HFFc6 (cell line): ENCODE data around the gene GLI3. TPM values are rescaled to one million over a fixed set of nuclear protein-coding genes. Genes with fewer than 3 reads are reported as not detected.

Experiments used
- DNase-seq: peaks from one replicate; pipeline ENCODE4 v3.0.0-alpha.2; 2018
- H3K27ac Mint-ChIP-seq: 2 replicates; pipeline ENCODE4 v1.8.0; 2020; ENCODE audit warnings: mild to moderate bottlenecking, mixed read lengths
- H3K27me3 Mint-ChIP-seq: 2 replicates; pipeline ENCODE4 v1.8.0; 2021; ENCODE audit warnings: mild to moderate bottlenecking, moderate library complexity, mixed read lengths; ENCODE audit not compliant: insufficient read depth
- H3K36me3 Mint-ChIP-seq: 2 replicates; pipeline ENCODE4 v1.8.0; 2021; ENCODE audit warnings: low read depth, mixed read lengths
- H3K4me1 Mint-ChIP-seq: 2 replicates; pipeline ENCODE4 v1.8.0; 2020; ENCODE audit warnings: low read depth, mixed read lengths
- H3K4me3 Mint-ChIP-seq: 2 replicates; pipeline ENCODE4 v1.8.0; 2020; ENCODE audit warnings: mild to moderate bottlenecking, moderate library complexity, mixed read lengths
- H3K9me3 Mint-ChIP-seq: 2 replicates; pipeline ENCODE4 v1.8.0; 2020; ENCODE audit warnings: mild to moderate bottlenecking, mixed read lengths
- CTCF ChIP-seq: fragments of 200-600 bp; sonication (generic); IDR thresholded peaks from 2 replicates; pipeline ENCODE4 v1.5.0; 2021; ENCODE audit warnings: antibody characterized with exemption, mild to moderate bottlenecking
- total RNA-seq, 6 experiments: library from RNA; stranded (reverse); fragmentation: NEBNext Ultra II Directional; extraction: Animal tissue kit (Norgen Biotek cat#: 25700); gene quantifications; 2 replicates in 1 of 6; 3 replicates in 5 of 6; pipeline ENCODE4 v1.2.3, GENCODE V29; 2021

Gene GLI3
- total RNA-seq, 6 experiments from 2014 or later = 12.5 to 23.0 (median 21.7) TPM

- Mint-ChIP-seq H3K36me3 (peaks cover 25% of the 10 kb centered on the region; the same call in 1 of the 2 replicates), H3K4me3 (no peak overlapping the region), H3K4me1 (peaks cover 29% of the 10 kb centered on the region), H3K27ac (no peak overlapping the region), H3K27me3 (no peaks in the 10 kb centered on the region; the same call in 1 of the 2 replicates), H3K9me3 (no peaks in the 10 kb centered on the region)
- DNase-seq = no peak
- no peak for TF ChIP-seq CTCF
These were observed 91.5 kb downstream of the GLI3 start for GRCh38 chr7:42145539-42145938.

GRCh38 chr7:42144604-42145003 lies 92.4 kb downstream of the GLI3 start:
- no peak for DNase-seq
- Mint-ChIP-seq H3K27ac (peak overlapping the region; percentile 53; the same call in 1 of the 2 replicates), H3K27me3 (no peaks in the 10 kb centered on the region; the same call in 1 of the 2 replicates), H3K9me3 (no peaks in the 10 kb centered on the region), H3K4me1 (peaks cover 29% of the 10 kb centered on the region), H3K36me3 (peaks cover 25% of the 10 kb centered on the region; the same call in 1 of the 2 replicates), H3K4me3 (no peak overlapping the region)
- TF ChIP-seq CTCF = no peak

- H3K4me3 Mint-ChIP-seq = peak overlapping the region; percentile 17; the same call in 1 of the 2 replicates
- no peak for TF ChIP-seq CTCF
- peaks cover 29% of the 10 kb centered on the region for H3K4me1 Mint-ChIP-seq
These were observed 93.1 kb downstream of the GLI3 start for GRCh38 chr7:42143711-42144600.

GRCh38 chr7:42142089-42142488 lies 94.9 kb downstream of the GLI3 start:
- Mint-ChIP-seq H3K27me3 (no peaks in the 10 kb centered on the region; the same call in 1 of the 2 replicates), H3K4me3 (no peak overlapping the region), H3K4me1 (peaks cover 37% of the 10 kb centered on the region), H3K36me3 (peaks cover 12% of the 10 kb centered on the region; the same call in 1 of the 2 replicates), H3K27ac (no peak overlapping the region), H3K9me3 (no peaks in the 10 kb centered on the region)
- TF ChIP-seq CTCF = no peak
- DNase-seq = no peak

More at GRCh38 chr7:42143711-42144600, 93.1 kb downstream of the GLI3 start:
- no peaks in the 10 kb centered on the region; the same call in 1 of the 2 replicates for H3K27me3 Mint-ChIP-seq
- H3K27ac Mint-ChIP-seq = peak overlapping the region; percentile 53
- no peaks in the 10 kb centered on the region for H3K9me3 Mint-ChIP-seq
- H3K36me3 Mint-ChIP-seq = peaks cover 25% of the 10 kb centered on the region; the same call in 1 of the 2 replicates
- peak; percentile 47 for DNase-seq

- Mint-ChIP-seq H3K9me3 (no peaks in the 10 kb centered on the region), H3K36me3 (peaks cover 5% of the 10 kb centered on the region; the same call in 1 of the 2 replicates), H3K4me1 (peaks cover 27% of the 10 kb centered on the region), H3K27me3 (no peaks in the 10 kb centered on the region; the same call in 1 of the 2 replicates), H3K4me3 (no peak overlapping the region), H3K27ac (no peak overlapping the region)
- DNase-seq = no peak
- no peak for TF ChIP-seq CTCF
These were observed 97.3 kb downstream of the GLI3 start for GRCh38 chr7:42139751-42140150.
